ENCODE data around the gene MBP.

The MBP gene

GRCh38 chr18:77061281-77061945 lies 71.2 kb downstream of the MBP start:
- no peak for DNase-seq

- no peak for DNase-seq
Measured at GRCh38 chr18:77060151-77060550, 72.4 kb downstream of the MBP start.

GRCh38 chr18:77059294-77059916 lies 73.2 kb downstream of the MBP start:
- DNase-seq, result no peak

- DNase-seq, result no peak
Measured at GRCh38 chr18:77058290-77058835, 74.2 kb downstream of the MBP start.

GRCh38 chr18:77057006-77057395 lies 75.6 kb downstream of the MBP start:
- DNase-seq, result no peak

GRCh38 chr18:77056344-77057005 lies 76.1 kb downstream of the MBP start:
- DNase-seq, result no peak

GRCh38 chr18:77055429-77056300 lies 76.9 kb downstream of the MBP start:
- no peak for DNase-seq

- DNase-seq, result peak; percentile 81
Measured at GRCh38 chr18:77054606-77055428, 77.8 kb downstream of the MBP start.

GRCh38 chr18:77054288-77054605 lies 78.3 kb downstream of the MBP start:
- DNase-seq, result no peak

- DNase-seq, result no peak
Measured at GRCh38 chr18:77053616-77054287, 78.8 kb downstream of the MBP start.

- no peak for DNase-seq
Measured at GRCh38 chr18:77052983-77053309, 79.6 kb downstream of the MBP start.

GRCh38 chr18:77052297-77052982 lies 80.1 kb downstream of the MBP start:
- DNase-seq, result no peak

- DNase-seq, result no peak
Measured at GRCh38 chr18:77051581-77052296, 80.8 kb downstream of the MBP start.

- DNase-seq, result no peak
Measured at GRCh38 chr18:77049938-77050337, 82.6 kb downstream of the MBP start.

GRCh38 chr18:77047803-77048419 lies 84.7 kb downstream of the MBP start:
- no peak for DNase-seq

- DNase-seq, result no peak
Measured at GRCh38 chr18:77046994-77047393, 85.6 kb downstream of the MBP start.

- DNase-seq, result no peak
Measured at GRCh38 chr18:77046409-77046808, 86.2 kb downstream of the MBP start.

- DNase-seq, result no peak
Measured at GRCh38 chr18:77045677-77046076, 86.9 kb downstream of the MBP start.

- no peak for DNase-seq
Measured at GRCh38 chr18:77044866-77045664, 87.5 kb downstream of the MBP start.

All from activated T-cell treated with anti-CD3 and anti-CD28 coated beads, Interleukin-2, amount 50 U/mL, for 1 hour (primary cell).